H1 (cell line): ENCODE data around the gene ACTR3C. TPM values are rescaled to one million over a fixed set of nuclear protein-coding genes. Genes with fewer than 3 reads are reported as not detected.

ENCODE experiments used
- CTCF ChIA-PET: fragments of 300-600 bp; sonication (Branson Sonifier 250); formaldehyde crosslinking; loops from one replicate; lab custom pipeline; 2021; ENCODE audit not compliant: partially characterized antibody; lab: Charles Lee
- POLR2A ChIA-PET: fragments of 300-600 bp; sonication (Branson Sonifier 250); formaldehyde crosslinking; loops from one replicate; lab custom pipeline; 2021; ENCODE audit warnings: inconsistent platforms; ENCODE audit not compliant: partially characterized antibody; lab: Charles Lee
- DNase-seq, 2 experiments: peaks; one replicate each; pipeline versions ENCODE4 v3.0.0 to v3.0.0-alpha.2; 2010 to 2022; ENCODE audit warnings: low spot score in 2 of 2, low read depth in 1 of 2, mixed read lengths in 1 of 2
- FAIRE-seq: peaks from 2 replicates; lab custom pipeline; 2011; peaks lifted over from hg19 to GRCh38; lab: Jason Lieb, UNC
- H2AFZ ChIP-seq: 2 replicates; pipeline ENCODE4 v1.8.1; 2012; ENCODE audit warnings: low read length, inconsistent platforms
- H2AK5ac ChIP-seq: 2 replicates; pipeline ENCODE4 v1.6.1; 2013; ENCODE audit warnings: low read depth, low read length
- H2BK120ac ChIP-seq: replicated peaks from 2 replicates; pipeline ENCODE3; 2013; ENCODE audit warnings: low read depth, low read length, inconsistent platforms
- H2BK12ac ChIP-seq: 2 replicates; pipeline ENCODE4 v1.6.1; 2013; ENCODE audit warnings: low read depth, low read length
- H2BK15ac ChIP-seq: 2 replicates; pipeline ENCODE4 v1.6.1; 2013; ENCODE audit warnings: low read length
- H2BK20ac ChIP-seq: 2 replicates; pipeline ENCODE4 v1.6.1; 2013; ENCODE audit warnings: low read length
- H2BK5ac ChIP-seq: 2 replicates; pipeline ENCODE4 v1.6.1; 2013; ENCODE audit warnings: low read depth, low read length
- H3K14ac ChIP-seq: 2 replicates; pipeline ENCODE4 v1.6.1; 2013; ENCODE audit warnings: inconsistent platforms; ENCODE audit not compliant: insufficient read length
- H3K18ac ChIP-seq: 2 replicates; pipeline ENCODE4 v1.6.1; 2013; ENCODE audit warnings: low read length; ENCODE audit errors: extremely low read depth
- H3K23ac ChIP-seq: 2 replicates; pipeline ENCODE4 v1.6.1; 2013; ENCODE audit warnings: inconsistent platforms; ENCODE audit not compliant: insufficient read length
- H3K23me2 ChIP-seq: 2 replicates; pipeline ENCODE4 v1.6.1; 2013; ENCODE audit warnings: low read depth, low read length
- H3K27ac ChIP-seq: 2 replicates; pipeline ENCODE4 v1.6.1; 2011; ENCODE audit warnings: low read depth, low read length, inconsistent platforms
- H3K27me3 ChIP-seq, 4 experiments: replicated peaks in 1 of 4; 1 replicate in 1 of 4; 2 replicates in 3 of 4; pipeline versions ENCODE4 v1.6.1 to v1.8.1; 2011 to 2013; ENCODE audit warnings: low read length in 3 of 4, mild to moderate bottlenecking in 3 of 4, inconsistent platforms in 2 of 4, mixed read lengths in 2 of 4, moderate library complexity in 1 of 4; ENCODE audit not compliant: control insufficient read depth in 3 of 4, insufficient read depth in 3 of 4; ENCODE audit errors: extremely low read depth in 1 of 4
- H3K36me3 ChIP-seq, 4 experiments: 2 replicates each; pipeline versions ENCODE4 v1.6.1 to v1.8.1; 2011 to 2013; ENCODE audit warnings: mild to moderate bottlenecking in 4 of 4, low read length in 3 of 4, moderate library complexity in 2 of 4, control low read depth in 1 of 4, inconsistent platforms in 1 of 4; ENCODE audit not compliant: insufficient read depth in 4 of 4, control insufficient read depth in 2 of 4
- H3K4ac ChIP-seq: replicated peaks from 2 replicates; pipeline ENCODE3; 2013; ENCODE audit warnings: low read length, low read depth, mixed read lengths, inconsistent platforms; ENCODE audit not compliant: insufficient read length
- H3K4me1 ChIP-seq, 4 experiments: replicated peaks in 1 of 4; 1 replicate in 1 of 4; 2 replicates in 3 of 4; pipeline versions ENCODE4 v1.6.1 to v1.8.1; 2011 to 2013; ENCODE audit warnings: low read length in 3 of 4, inconsistent platforms in 2 of 4, mixed read lengths in 1 of 4; ENCODE audit not compliant: insufficient read depth in 4 of 4, control insufficient read depth in 3 of 4
- H3K4me2 ChIP-seq, 2 experiments: 2 replicates each; pipeline versions ENCODE4 v1.6.1 to v1.8.1; 2011 to 2013; ENCODE audit warnings: low read depth in 2 of 2, low read length in 2 of 2, control low read depth in 1 of 2, inconsistent platforms in 1 of 2, mild to moderate bottlenecking in 1 of 2; ENCODE audit not compliant: insufficient read depth in 1 of 2
- H3K4me3 ChIP-seq, 4 experiments: fragments of 200-600, 300-600 bp in 1 of 4; sonication (generic), shearing (Covaris generic), sonication (Bioruptor Twin) in 1 of 4; 2 replicates each; pipeline versions ENCODE4 v1.5.1 to v1.8.1; 2011 to 2016; ENCODE audit warnings: low read length in 4 of 4, low read depth in 3 of 4, control low read depth in 2 of 4, inconsistent platforms in 2 of 4, mild to moderate bottlenecking in 2 of 4, mixed read lengths in 1 of 4, moderate library complexity in 1 of 4; ENCODE audit not compliant: insufficient read depth in 2 of 4; ENCODE audit errors: extremely low read depth in 1 of 4
- H3K56ac ChIP-seq: replicated peaks from 2 replicates; pipeline ENCODE3; 2013; ENCODE audit warnings: low read depth, mild to moderate bottlenecking, mixed read lengths, low read length, inconsistent platforms; ENCODE audit not compliant: insufficient read length
- H3K79me1 ChIP-seq: 2 replicates; pipeline ENCODE4 v1.6.1; 2013; ENCODE audit warnings: low read depth, low read length, control low read depth
- H3K79me2 ChIP-seq, 2 experiments: 2 replicates each; pipeline versions ENCODE4 v1.6.1 to v1.8.1; 2012 to 2013; ENCODE audit warnings: low read length in 2 of 2, mild to moderate bottlenecking in 2 of 2, inconsistent platforms in 1 of 2; ENCODE audit not compliant: insufficient read depth in 2 of 2, control insufficient read depth in 1 of 2
- H3K9ac ChIP-seq, 4 experiments: replicated peaks in 1 of 4; 1 replicate in 1 of 4; 2 replicates in 3 of 4; pipeline versions ENCODE4 v1.6.1 to v1.8.1; 2011 to 2013; ENCODE audit warnings: low read depth in 3 of 4, low read length in 3 of 4, control low read depth in 2 of 4, mild to moderate bottlenecking in 2 of 4, moderate library complexity in 2 of 4, inconsistent platforms in 1 of 4; ENCODE audit errors: extremely low read depth in 1 of 4
- H3K9me3 ChIP-seq, 2 experiments: 2 replicates each; pipeline versions ENCODE4 v1.6.1 to v1.8.1; 2012 to 2013; ENCODE audit warnings: mild to moderate bottlenecking in 2 of 2, moderate library complexity in 2 of 2, control low read depth in 1 of 2, inconsistent platforms in 1 of 2, low read depth in 1 of 2, low read length in 1 of 2, mixed read lengths in 1 of 2; ENCODE audit not compliant: insufficient read depth in 2 of 2
- H4K20me1 ChIP-seq, 2 experiments: replicated peaks in 1 of 2; 2 replicates each; pipeline versions ENCODE3 to v1.8.1; 2011 to 2013; ENCODE audit warnings: inconsistent platforms in 2 of 2, low read length in 2 of 2, mild to moderate bottlenecking in 1 of 2; ENCODE audit not compliant: insufficient read depth in 2 of 2, control insufficient read depth in 1 of 2
- H4K5ac ChIP-seq: 2 replicates; pipeline ENCODE4 v1.6.1; 2013; ENCODE audit warnings: low read length, low read depth, mixed read lengths, inconsistent platforms; ENCODE audit not compliant: insufficient read length
- H4K8ac ChIP-seq: 2 replicates; pipeline ENCODE4 v1.8.0; 2013; ENCODE audit warnings: mild to moderate bottlenecking, moderate library complexity, low read length, inconsistent platforms; ENCODE audit not compliant: insufficient read depth; ENCODE audit errors: extremely low read depth
- H4K91ac ChIP-seq: replicated peaks from 2 replicates; pipeline ENCODE3; 2013; ENCODE audit warnings: low read length, mixed read lengths, inconsistent platforms; ENCODE audit not compliant: insufficient read length
- CBX8 ChIP-seq: fragments of 300-800, 300-1000 bp; sonication (generic); IDR thresholded peaks from 2 replicates; pipeline ENCODE4 v1.7.1; 2016; ENCODE audit warnings: low read depth, low read length, borderline replicate concordance
- GTF2F1 ChIP-seq: IDR thresholded peaks from 2 replicates; pipeline ENCODE4 v1.6.1; 2012; ENCODE audit warnings: low read depth, low read length, improper control_type of control experiment, borderline replicate concordance
- SIN3A ChIP-seq, 2 experiments: IDR thresholded peaks in 1 of 2; conservative IDR thresholded peaks in 1 of 2; 2 replicates each; pipeline ENCODE4 v1.6.1; 2011 to 2012; ENCODE audit warnings: low read length in 2 of 2, improper control_type of control experiment in 1 of 2, low read depth in 1 of 2, mild to moderate bottlenecking in 1 of 2
- WGBS, 2 experiments: shearing (Covaris generic) in 1 of 2; methylation state at CpG; one replicate each; pipeline versions ENCODE4 v1.1.6 to v1.1.7; 2013 to 2015; ENCODE audit warnings: low lambda C conversion rate in 2 of 2, mixed read lengths in 2 of 2, inconsistent platforms in 1 of 2, low coverage in 1 of 2, missing lambda C conversion rate in 1 of 2; ENCODE audit not compliant: insufficient replicate concordance in 2 of 2, insufficient coverage in 1 of 2, insufficient read length in 1 of 2; ENCODE audit errors: extremely low coverage in 1 of 2, missing lambda C conversion rate in 1 of 2; 5-methylcytosine and 5-hydroxymethylcytosine counted together
- polyA plus RNA-seq, 7 experiments: library from polyadenylated mRNA; depleted of rRNA in 3 of 7; stranded (reverse) in 5 of 7; unstranded in 2 of 7; fragments of >200 nt in 5 of 7; fragments of 200-250 nt in 2 of 7; gene quantifications; 1 replicate in 5 of 7; 2 replicates in 1 of 7; 4 replicates in 1 of 7; pipeline versions ENCODE4 v1.2.1 to v1.2.3, GENCODE V29; 2011 to 2013; ENCODE audit warnings: missing spikeins in 2 of 7, mixed read lengths in 2 of 7
- total RNA-seq: library from RNA; stranded (reverse); fragmentation: NEBNext Ultra II Directional; extraction: Animal tissue kit (Norgen Biotek cat#: 25700); gene quantifications from 2 replicates; pipeline ENCODE4 v1.2.1, GENCODE V29; 2021

The ACTR3C gene
- total and polyA plus RNA-seq, 2 of the 8 experiments (the other 6 are each of a cell fraction or from before 2014, with no cell fraction given) = 1.5 TPM; not detected in 1

- no peak for DNase-seq
- H2BK12ac ChIP-seq = peak overlapping the region; percentile 89; the same call in 1 of the 2 replicates
- FAIRE-seq = no peak
- H3K79me2 ChIP-seq = no peaks in the 10 kb centered on the region
- no peaks in the 10 kb centered on the region; the same call in 1 of the 2 replicates for H3K79me1 ChIP-seq
- no peak overlapping the region for H3K14ac ChIP-seq
- 91% methylated on average over 4 of the region's 4 CpGs; no CpG with 5 or more reads in 1 of the 2 experiments for WGBS, 2 experiments
- no peak overlapping the region for H4K5ac ChIP-seq
- H3K23me2 ChIP-seq = peaks cover 13% of the 10 kb centered on the region; the same call in 1 of the 2 replicates
- H3K9ac ChIP-seq = no peak overlapping the region
- no peaks in the 10 kb centered on the region for H3K9me3 ChIP-seq
- peak overlapping the region; percentile 92; the same call in 1 of the 2 replicates for H2BK15ac ChIP-seq
- no peak overlapping the region for H2BK5ac ChIP-seq
- H3K4me3 ChIP-seq = no peak overlapping the region
- no peak overlapping the region for H3K4me2 ChIP-seq
- H3K23ac ChIP-seq = no peak overlapping the region
- H3K4me1 ChIP-seq = peaks cover 12 to 18% (median 16%) of the 10 kb centered on the region in 4 experiments
- no peak overlapping the region for H2AFZ ChIP-seq
- H2BK120ac ChIP-seq = no peak overlapping the region
- H3K27ac ChIP-seq = no peak overlapping the region
- H3K27me3 ChIP-seq = no peaks in the 10 kb centered on the region; a peak in 1 of 7 replicates
- POLR2A ChIA-PET = interaction anchor here (1.0 to 1.4 kb wide), 3 partner anchors 10 to 43 kb away, joined by 3 to 10 read pairs (median 4); partner anchors contain the start of gene REPIN1
- no peak overlapping the region for H4K8ac ChIP-seq
- H3K56ac ChIP-seq = peak overlapping the region; percentile 95
- peak overlapping the region; percentile 89 for H2BK20ac ChIP-seq
- CTCF ChIA-PET = interaction anchor here (0.8 to 4.5 kb wide), 9 partner anchors 10 to 59 kb away, joined by 3 to 32 read pairs (median 6); partner anchors contain the start of gene REPIN1
- H4K91ac ChIP-seq = no peak overlapping the region
- peak overlapping the region; percentile 94 for H2AK5ac ChIP-seq
- peaks cover 0 to 5% of the 10 kb centered on the region in 2 experiments for H4K20me1 ChIP-seq
- no peak overlapping the region for H3K4ac ChIP-seq
- H3K36me3 ChIP-seq = no peaks in the 10 kb centered on the region
- H3K18ac ChIP-seq = no peak overlapping the region
- TF ChIP-seq CBX8 (no peak), SIN3A (conservative IDR thresholded peaks at IDR 0.05 in 1 of 2, IDR thresholded peaks at IDR 0.05 in 1 of 2; ENCODE audit: low read depth in 1 of 2, low read length in 2 of 2) (no peak), GTF2F1 (no peak)
These were observed 35.8 kb upstream of the ACTR3C start for GRCh38 chr7:150358988-150359621.
